Smooth muscle cell (in vitro differentiated cells): ENCODE results near the gene NEK1. TPM values are rescaled to one million over a fixed set of nuclear protein-coding genes. Genes with fewer than 3 reads are reported as not detected.

Experiments
- DNase-seq: peaks from one replicate; lab custom pipeline; 2025; ENCODE audit not compliant: unreplicated experiment; lab: John Stamatoyannopoulos, UW
- H2AFZ ChIP-seq: fragments of 200-600 bp; sonication (generic); 2 replicates; pipeline ENCODE4 v1.6.0; 2016; ENCODE audit warnings: antibody characterized with exemption, low read depth, mild to moderate bottlenecking
- H3F3A ChIP-seq: fragments of 200-600 bp; sonication (generic); 2 replicates; pipeline ENCODE4 v1.6.0; 2017; ENCODE audit warnings: antibody characterized with exemption, low read depth
- H3K27ac ChIP-seq: fragments of 200-600 bp; sonication (generic); 2 replicates; pipeline ENCODE4 v1.5.1; 2016; ENCODE audit warnings: low read depth, mild to moderate bottlenecking
- H3K27me3 ChIP-seq: fragments of 200-600 bp; sonication (generic); 2 replicates; pipeline ENCODE4 v1.6.1; 2016; ENCODE audit warnings: low read depth, mild to moderate bottlenecking
- H3K36me3 ChIP-seq: fragments of 200-600 bp; sonication (generic); 2 replicates; pipeline ENCODE4 v1.5.1; 2016; ENCODE audit warnings: low read depth
- H3K4me1 ChIP-seq: fragments of 200-600 bp; sonication (generic); 2 replicates; pipeline ENCODE4 v1.5.1; 2016; ENCODE audit warnings: low read depth
- H3K4me2 ChIP-seq: fragments of 200-600 bp; sonication (generic); 2 replicates; pipeline ENCODE4 v1.6.0; 2016; ENCODE audit warnings: mild to moderate bottlenecking
- H3K4me3 ChIP-seq: fragments of 200-600 bp; sonication (generic); 2 replicates; pipeline ENCODE4 v1.5.1; 2016; ENCODE audit warnings: mild to moderate bottlenecking
- H3K79me2 ChIP-seq: fragments of 200-600 bp; sonication (generic); 2 replicates; pipeline ENCODE4 v1.6.0; 2016; ENCODE audit warnings: low read depth, mild to moderate bottlenecking
- H3K9ac ChIP-seq: fragments of 200-600 bp; sonication (generic); 2 replicates; pipeline ENCODE4 v1.6.0; 2016; ENCODE audit warnings: low read depth
- H3K9me3 ChIP-seq: fragments of 200-600 bp; sonication (generic); replicated peaks from 2 replicates; pipeline ENCODE4 v1.5.1; 2016; ENCODE audit warnings: low read depth
- H4K20me1 ChIP-seq: fragments of 200-600 bp; sonication (generic); 2 replicates; pipeline ENCODE4 v1.6.0; 2016; ENCODE audit warnings: low read depth
- WGBS: methylation state at CpG from one replicate; pipeline ENCODE4 v1.1.7; 2016; ENCODE audit warnings: low lambda C conversion rate; 5-methylcytosine and 5-hydroxymethylcytosine counted together
- polyA plus RNA-seq: library from polyadenylated mRNA; unstranded; fragments of >200 nt; fragmentation: Nextera tagmentation; extraction: Ambion mirVana; gene quantifications from 2 replicates; pipeline ENCODE4 v1.2.1, GENCODE V29; 2016
- total RNA-seq: library from RNA; depleted of rRNA; stranded (reverse); fragments of >200 nt; gene quantifications from 2 replicates; pipeline ENCODE4 v1.2.3, GENCODE V29; 2014
- TF ChIP-seq, protein P1 (sequence below): fragments of 200-600 bp; sonication (generic); IDR thresholded peaks from 2 replicates; pipeline ENCODE4 v1.5.1; 2017; ENCODE audit warnings: borderline replicate concordance, mild to moderate bottlenecking, antibody characterized with exemption; ENCODE audit not compliant: insufficient read depth, poor library complexity, severe bottlenecking

Gene NEK1
- total and polyA plus RNA-seq, 2 experiments from 2014 or later = 10.5 to 11.8 TPM

DNA sequence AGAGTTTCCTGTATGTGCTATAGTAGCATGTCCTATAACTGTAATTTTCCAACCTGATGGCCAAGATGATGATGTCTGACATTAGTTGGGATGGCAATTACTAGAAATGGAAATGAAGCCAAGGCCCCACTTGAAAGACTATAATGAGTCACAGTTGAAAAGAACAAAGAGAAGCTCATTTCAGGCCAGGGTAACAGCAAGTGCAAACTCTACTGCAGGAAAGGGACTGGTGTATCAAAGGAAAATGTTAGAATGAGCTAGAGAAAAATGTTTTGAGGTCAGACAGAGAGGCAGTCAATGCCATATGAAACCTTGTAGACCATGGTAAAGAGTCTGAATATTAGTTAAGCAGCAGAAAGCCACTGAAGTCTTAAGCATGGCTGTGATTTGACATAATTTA lies 195.4 kb downstream of the NEK1 start:
- no peaks in the 10 kb centered on the region for H3K36me3 ChIP-seq
- no peaks in the 10 kb centered on the region for H4K20me1 ChIP-seq
- no peak overlapping the region for H3K4me3 ChIP-seq
- no peaks in the 10 kb centered on the region for H3K9me3 ChIP-seq
- no peak for DNase-seq
- no peak overlapping the region for H2AFZ ChIP-seq
- TF ChIP-seq, protein P1, sequence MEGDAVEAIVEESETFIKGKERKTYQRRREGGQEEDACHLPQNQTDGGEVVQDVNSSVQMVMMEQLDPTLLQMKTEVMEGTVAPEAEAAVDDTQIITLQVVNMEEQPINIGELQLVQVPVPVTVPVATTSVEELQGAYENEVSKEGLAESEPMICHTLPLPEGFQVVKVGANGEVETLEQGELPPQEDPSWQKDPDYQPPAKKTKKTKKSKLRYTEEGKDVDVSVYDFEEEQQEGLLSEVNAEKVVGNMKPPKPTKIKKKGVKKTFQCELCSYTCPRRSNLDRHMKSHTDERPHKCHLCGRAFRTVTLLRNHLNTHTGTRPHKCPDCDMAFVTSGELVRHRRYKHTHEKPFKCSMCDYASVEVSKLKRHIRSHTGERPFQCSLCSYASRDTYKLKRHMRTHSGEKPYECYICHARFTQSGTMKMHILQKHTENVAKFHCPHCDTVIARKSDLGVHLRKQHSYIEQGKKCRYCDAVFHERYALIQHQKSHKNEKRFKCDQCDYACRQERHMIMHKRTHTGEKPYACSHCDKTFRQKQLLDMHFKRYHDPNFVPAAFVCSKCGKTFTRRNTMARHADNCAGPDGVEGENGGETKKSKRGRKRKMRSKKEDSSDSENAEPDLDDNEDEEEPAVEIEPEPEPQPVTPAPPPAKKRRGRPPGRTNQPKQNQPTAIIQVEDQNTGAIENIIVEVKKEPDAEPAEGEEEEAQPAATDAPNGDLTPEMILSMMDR = no peak
- H3F3A ChIP-seq = peaks cover under 1% of the 10 kb centered on the region
- no peaks in the 10 kb centered on the region for H3K79me2 ChIP-seq
- no peaks in the 10 kb centered on the region for H3K4me1 ChIP-seq
- no peak overlapping the region for H3K9ac ChIP-seq
- no peak overlapping the region for H3K4me2 ChIP-seq
- no peak overlapping the region for H3K27ac ChIP-seq
- H3K27me3 ChIP-seq = no peaks in the 10 kb centered on the region

DNA sequence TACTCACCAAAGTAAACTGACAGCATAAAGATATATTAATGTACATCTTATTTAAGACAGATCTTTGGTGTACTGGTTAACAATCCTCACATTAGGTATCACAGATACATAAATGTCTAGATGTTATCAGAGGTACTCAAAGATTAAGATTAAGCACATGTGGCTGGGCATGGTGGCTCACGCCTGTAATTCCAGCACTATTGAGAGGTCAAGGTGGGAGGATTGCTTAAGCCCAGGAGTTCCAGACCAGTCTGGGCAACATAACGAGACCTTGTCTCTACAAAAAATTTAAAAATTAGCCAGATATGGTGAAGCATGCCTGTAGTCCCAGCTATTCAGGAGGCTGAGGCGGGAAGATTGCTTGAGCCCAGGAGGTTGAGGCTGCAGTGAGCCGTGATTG lies 195.9 kb downstream of the NEK1 start:
- H2AFZ ChIP-seq = no peak overlapping the region
- no peaks in the 10 kb centered on the region for H4K20me1 ChIP-seq
- H3K36me3 ChIP-seq = no peaks in the 10 kb centered on the region
- no peak overlapping the region for H3K4me3 ChIP-seq
- peaks cover 6% of the 10 kb centered on the region for H3F3A ChIP-seq
- WGBS = 93% methylated on average over 4 of the region's 4 CpGs
- DNase-seq = no peak
- H3K9ac ChIP-seq = no peak overlapping the region
- no peaks in the 10 kb centered on the region for H3K27me3 ChIP-seq
- H3K4me1 ChIP-seq = no peaks in the 10 kb centered on the region
- TF ChIP-seq, protein P1 = no peak
- no peak overlapping the region for H3K27ac ChIP-seq
- no peak overlapping the region for H3K4me2 ChIP-seq
- H3K79me2 ChIP-seq = no peaks in the 10 kb centered on the region
- H3K9me3 ChIP-seq = no peaks in the 10 kb centered on the region

GRCh38 chr4:169414913-169415312 lies 197.5 kb downstream of the NEK1 start:
- no peak for DNase-seq
- no peaks in the 10 kb centered on the region for H3K36me3 ChIP-seq
- 94% methylated on average over 1 of the region's 1 CpG for WGBS
- peaks cover 7% of the 10 kb centered on the region for H3F3A ChIP-seq
- no peaks in the 10 kb centered on the region for H3K79me2 ChIP-seq
- H4K20me1 ChIP-seq = no peaks in the 10 kb centered on the region
- H3K9ac ChIP-seq = no peak overlapping the region
- no peaks in the 10 kb centered on the region for H3K27me3 ChIP-seq
- no peak overlapping the region for H3K4me2 ChIP-seq
- peaks cover 5% of the 10 kb centered on the region for H3K4me1 ChIP-seq
- TF ChIP-seq, protein P1 = no peak
- H3K4me3 ChIP-seq = no peak overlapping the region
- no peaks in the 10 kb centered on the region for H3K9me3 ChIP-seq
- H2AFZ ChIP-seq = no peak overlapping the region
- H3K27ac ChIP-seq = no peak overlapping the region

- Histone ChIP-seq H4K20me1 (no peaks in the 10 kb centered on the region), H3F3A (peaks cover 7% of the 10 kb centered on the region), H3K9me3 (no peaks in the 10 kb centered on the region), H3K79me2 (no peaks in the 10 kb centered on the region), H3K4me3 (no peak overlapping the region), H3K4me1 (peaks cover 5% of the 10 kb centered on the region), H3K36me3 (no peaks in the 10 kb centered on the region), H2AFZ (no peak overlapping the region), H3K9ac (no peak overlapping the region), H3K27me3 (no peaks in the 10 kb centered on the region), H3K27ac (peak overlapping the region; percentile 39), H3K4me2 (peak overlapping the region; percentile 4)
- no peak for DNase-seq
- TF ChIP-seq, protein P1 = no peak
These were observed 200.3 kb downstream of the NEK1 start for GRCh38 chr4:169412046-169412445.
